Mesodermal cell (in vitro differentiated cells): ENCODE measurements around the gene CFH.

Experiments used
- H3K27ac ChIP-seq: 2 replicates; pipeline ENCODE4 v1.7.0; 2013; ENCODE audit warnings: mild to moderate bottlenecking, low read depth, low read length, moderate library complexity; ENCODE audit not compliant: severe bottlenecking
- H3K36me3 ChIP-seq: 2 replicates; pipeline ENCODE4 v1.7.1; 2013; ENCODE audit warnings: mild to moderate bottlenecking, low read length, moderate library complexity; ENCODE audit not compliant: control insufficient read depth, insufficient read depth
- H3K4me1 ChIP-seq: one replicate; pipeline ENCODE4 v1.7.1; 2013; ENCODE audit warnings: mild to moderate bottlenecking, low read length; ENCODE audit not compliant: insufficient read depth, control insufficient read depth, poor library complexity, severe bottlenecking
- H3K4me3 ChIP-seq: 2 replicates; pipeline ENCODE4 v1.7.0; 2013; ENCODE audit warnings: low read length, control low read depth, mild to moderate bottlenecking; ENCODE audit not compliant: insufficient read depth, poor library complexity, severe bottlenecking; ENCODE audit errors: extremely low read depth
- H3K9me3 ChIP-seq: 2 replicates; pipeline ENCODE4 v1.7.1; 2013; ENCODE audit warnings: mild to moderate bottlenecking, low read length, moderate library complexity; ENCODE audit not compliant: control insufficient read depth
- WGBS, 2 experiments: methylation state at CpG; one replicate each; pipeline ENCODE4 v1.1.5; 2013; ENCODE audit warnings: missing lambda C conversion rate in 2 of 2; ENCODE audit not compliant: insufficient coverage in 2 of 2; 5-methylcytosine and 5-hydroxymethylcytosine counted together

Gene CFH

GRCh38 chr1:196661345-196661744, 9.5 kb downstream of the CFH start:
- Histone ChIP-seq H3K4me3 (no peak overlapping the region), H3K36me3 (no peaks in the 10 kb centered on the region), H3K27ac (no peak overlapping the region), H3K9me3 (no peaks in the 10 kb centered on the region), H3K4me1 (no peaks in the 10 kb centered on the region)
- no CpG with 5 or more reads among the region's 1 CpG for WGBS, 2 experiments

- Histone ChIP-seq H3K36me3 (no peaks in the 10 kb centered on the region), H3K4me1 (no peaks in the 10 kb centered on the region), H3K9me3 (no peaks in the 10 kb centered on the region), H3K27ac (no peak overlapping the region), H3K4me3 (no peak overlapping the region)
- WGBS, 2 experiments, result 100% methylated on average over 1 of the region's 1 CpG; no CpG with 5 or more reads in 1 of the 2 experiments
Measured at GRCh38 chr1:196667131-196667530, 15.3 kb downstream of the CFH start.

- Histone ChIP-seq H3K9me3 (no peaks in the 10 kb centered on the region), H3K4me3 (no peak overlapping the region), H3K36me3 (no peaks in the 10 kb centered on the region), H3K4me1 (no peaks in the 10 kb centered on the region), H3K27ac (no peak overlapping the region)
- WGBS, 2 experiments, result 74 to 88% methylated on average over 2 of the region's 2 CpGs
Measured at GRCh38 chr1:196669051-196669450, 17.2 kb downstream of the CFH start.

DNA sequence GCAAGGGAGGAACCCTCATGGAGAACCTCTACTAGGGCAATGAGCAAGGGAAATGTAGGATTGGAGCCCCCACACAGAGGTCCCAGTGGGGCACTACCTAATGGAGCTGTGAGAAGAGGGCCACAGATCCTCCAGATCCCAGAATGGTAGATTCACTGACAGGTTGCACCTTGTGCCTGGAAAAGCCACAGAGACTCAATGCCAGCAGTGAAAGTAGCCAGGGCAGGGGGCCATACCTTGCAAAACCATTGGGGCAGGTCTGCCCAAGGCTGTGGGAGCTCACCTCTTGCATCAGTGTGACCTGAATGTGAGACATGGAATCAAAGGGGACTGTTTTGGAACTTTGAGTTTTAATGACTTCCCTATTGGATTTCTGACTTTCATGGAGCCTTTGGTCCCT, 17.9 kb downstream of the CFH start:
- Histone ChIP-seq H3K27ac (no peak overlapping the region), H3K4me1 (no peaks in the 10 kb centered on the region), H3K9me3 (no peaks in the 10 kb centered on the region), H3K36me3 (no peaks in the 10 kb centered on the region), H3K4me3 (no peak overlapping the region)

GRCh38 chr1:196674908-196675307, 23.1 kb downstream of the CFH start:
- Histone ChIP-seq H3K36me3 (no peaks in the 10 kb centered on the region), H3K4me1 (no peaks in the 10 kb centered on the region), H3K4me3 (no peak overlapping the region), H3K27ac (no peak overlapping the region), H3K9me3 (no peaks in the 10 kb centered on the region)

DNA sequence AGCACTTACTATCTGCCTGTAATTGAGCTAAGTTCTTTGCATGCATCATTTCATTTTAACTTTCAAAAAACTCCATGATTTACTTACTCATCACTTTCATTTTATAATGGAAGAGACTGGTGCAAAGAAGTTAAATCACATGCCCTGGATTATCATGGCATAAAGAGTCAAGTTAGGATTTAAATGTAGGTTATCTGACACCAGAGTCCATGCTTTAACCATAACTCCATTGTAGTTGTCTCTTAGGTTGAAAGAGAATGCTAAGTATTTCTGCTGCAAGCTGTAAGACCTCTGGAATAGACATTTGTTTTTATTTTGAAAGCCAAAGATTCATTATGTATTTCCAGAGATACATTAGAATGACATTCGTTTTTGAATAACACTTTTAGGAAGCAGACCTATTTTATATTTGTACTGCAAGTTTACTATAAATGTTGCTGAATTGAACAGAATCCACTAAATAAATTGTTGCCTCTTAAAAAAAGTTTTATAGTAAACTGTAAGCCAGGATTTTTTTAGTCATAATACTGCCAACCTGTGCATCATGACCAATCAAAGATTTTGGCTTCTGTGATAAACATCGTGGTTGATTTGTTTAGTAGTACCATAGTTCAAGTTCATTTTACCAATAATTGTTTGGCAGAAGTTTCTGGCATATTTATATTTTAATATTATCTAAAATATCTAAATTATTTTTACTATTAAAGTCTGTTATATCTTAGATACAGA, 26.1 kb downstream of the CFH start:
- no peaks in the 10 kb centered on the region for H3K4me1 ChIP-seq
- H3K36me3 ChIP-seq, result no peaks in the 10 kb centered on the region
- H3K27ac ChIP-seq, result no peak overlapping the region
- WGBS, 2 experiments, result no CpG with 5 or more reads among the region's 2 CpGs
- H3K4me3 ChIP-seq, result no peak overlapping the region
- H3K9me3 ChIP-seq, result no peaks in the 10 kb centered on the region

DNA sequence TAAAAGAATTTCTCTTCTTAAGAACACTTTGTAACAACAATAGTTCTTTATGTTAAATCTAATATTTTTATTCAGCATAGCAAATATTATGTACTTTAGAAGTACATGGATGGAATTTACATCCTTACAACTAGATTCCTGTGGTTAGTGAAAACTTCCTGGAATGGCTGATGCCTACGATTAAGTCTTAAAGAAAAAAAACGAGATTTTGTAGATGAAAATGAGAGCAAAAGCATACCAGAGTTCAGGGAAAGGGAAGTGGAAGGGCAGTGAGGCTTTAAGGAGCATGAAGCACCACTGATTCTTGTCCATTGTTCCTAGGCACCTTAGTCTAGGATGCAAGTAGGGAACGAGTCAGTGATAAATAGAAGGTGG, 26.7 kb downstream of the CFH start:
- no peak overlapping the region for H3K27ac ChIP-seq
- H3K9me3 ChIP-seq, result no peaks in the 10 kb centered on the region
- H3K4me3 ChIP-seq, result no peak overlapping the region
- H3K4me1 ChIP-seq, result no peaks in the 10 kb centered on the region
- no peaks in the 10 kb centered on the region for H3K36me3 ChIP-seq
- 77 to 100% methylated on average over 2 to 3 of the region's 3 CpGs for WGBS, 2 experiments

- Histone ChIP-seq H3K4me3 (no peak overlapping the region), H3K4me1 (no peaks in the 10 kb centered on the region), H3K27ac (no peak overlapping the region), H3K9me3 (no peaks in the 10 kb centered on the region), H3K36me3 (no peaks in the 10 kb centered on the region)
- WGBS, 2 experiments, result no CpG with 5 or more reads among the region's 2 CpGs
Measured at GRCh38 chr1:196680107-196680506, 28.3 kb downstream of the CFH start.

GRCh38 chr1:196684476-196684875, 32.6 kb downstream of the CFH start:
- WGBS, 2 experiments, result no CpG with 5 or more reads among the region's 4 CpGs
- no peaks in the 10 kb centered on the region for H3K36me3 ChIP-seq
- no peak overlapping the region for H3K4me3 ChIP-seq
- H3K4me1 ChIP-seq, result no peaks in the 10 kb centered on the region
- H3K9me3 ChIP-seq, result no peaks in the 10 kb centered on the region
- H3K27ac ChIP-seq, result no peak overlapping the region

DNA sequence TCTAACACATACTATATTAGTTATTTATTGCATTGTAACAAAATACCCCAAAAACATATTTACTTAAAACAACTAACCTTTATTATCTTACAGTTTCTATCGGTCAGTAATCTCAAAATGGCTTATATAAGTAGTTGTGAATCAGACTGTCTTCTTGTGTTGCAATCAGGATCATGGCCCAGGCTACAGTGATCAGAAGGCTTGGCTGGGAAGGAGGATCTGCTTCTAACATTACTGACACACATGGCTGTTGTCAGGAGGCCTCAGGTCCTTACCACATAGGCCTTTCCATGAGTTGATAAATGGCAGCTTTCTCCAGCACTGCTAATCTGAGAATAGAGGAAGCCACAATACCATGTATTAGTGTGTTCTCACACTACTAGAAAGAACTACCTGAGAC, 33.7 kb downstream of the CFH start:
- Histone ChIP-seq H3K9me3 (no peaks in the 10 kb centered on the region), H3K27ac (no peak overlapping the region), H3K4me3 (no peak overlapping the region), H3K4me1 (no peaks in the 10 kb centered on the region), H3K36me3 (no peaks in the 10 kb centered on the region)
- WGBS, 2 experiments, result no CpG with 5 or more reads among the region's 1 CpG

DNA sequence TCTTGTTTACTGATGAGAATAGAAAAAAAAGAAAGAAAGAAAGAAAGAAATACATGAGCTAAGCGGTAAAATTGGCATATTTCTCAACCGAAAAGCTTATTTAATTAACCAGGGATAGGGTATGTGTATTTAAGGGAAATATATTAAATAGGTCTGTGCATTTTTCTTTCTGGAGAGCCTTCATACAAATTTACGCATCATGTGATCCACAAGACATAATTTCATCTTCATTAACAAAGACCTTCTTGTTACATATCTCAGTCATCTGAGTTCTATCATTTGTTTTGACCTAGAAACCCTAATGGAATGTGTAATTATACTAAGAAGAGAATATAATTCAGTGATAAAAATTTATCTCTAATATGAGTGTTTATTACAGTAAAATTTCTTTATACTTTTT, 37.2 kb downstream of the CFH start:
- Histone ChIP-seq H3K4me1 (no peaks in the 10 kb centered on the region), H3K27ac (no peak overlapping the region), H3K4me3 (no peak overlapping the region), H3K36me3 (no peaks in the 10 kb centered on the region), H3K9me3 (no peaks in the 10 kb centered on the region)
- 100% methylated on average over 2 of the region's 3 CpGs for WGBS, 2 experiments
